Muscle of arm (tissue), 12 donors: ENCODE measurements around the gene DNM2. TPM values are rescaled to one million over a fixed set of nuclear protein-coding genes. Genes with fewer than 3 reads are reported as not detected.
"Not testable (repeated sequence)": the region's sequence is repeated elsewhere in the genome, so short reads cannot be mapped to it uniquely, and the experiment has no call there.

Experiments
- DNase-seq: peaks from one replicate; pipeline ENCODE4 v3.0.0-alpha.2; 2013
- polyA plus RNA-seq, 12 donors: library from polyadenylated mRNA; unstranded; fragments of 120-200 nt; gene quantifications; one replicate each; pipeline ENCODE4 v1.2.1, GENCODE V29; 2013; ENCODE audit not compliant: insufficient read length in 12 of 12

The DNM2 gene
- polyA plus RNA-seq, 12 donors: 52.4 to 101 (median 74.4) TPM; not detected in 1

DNA sequence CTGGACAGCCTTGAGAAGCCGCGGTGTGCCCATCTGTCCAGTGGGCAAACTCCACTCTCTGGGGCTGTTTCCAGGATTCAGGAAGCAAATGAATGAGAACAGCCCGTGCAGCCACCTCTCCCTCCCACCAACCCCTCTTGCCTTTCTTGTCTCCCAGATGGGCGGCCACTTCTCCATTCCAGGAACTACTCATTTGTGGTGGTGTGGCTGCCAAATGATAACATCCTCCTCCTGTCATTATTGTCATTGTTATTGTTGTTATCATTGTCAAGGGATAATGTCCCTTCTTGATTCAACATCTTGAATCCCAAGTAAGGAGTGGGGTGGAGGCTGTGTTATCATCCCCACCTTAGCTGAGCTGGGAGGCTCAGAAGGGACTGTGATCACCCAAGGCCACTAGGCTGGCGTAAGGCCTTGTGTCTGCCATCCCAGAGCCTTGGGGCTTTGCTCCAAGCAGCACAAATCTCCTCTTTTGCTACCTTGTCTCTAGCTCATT, 1.6 kb downstream of the DNM2 start:
- no peak for DNase-seq

DNA sequence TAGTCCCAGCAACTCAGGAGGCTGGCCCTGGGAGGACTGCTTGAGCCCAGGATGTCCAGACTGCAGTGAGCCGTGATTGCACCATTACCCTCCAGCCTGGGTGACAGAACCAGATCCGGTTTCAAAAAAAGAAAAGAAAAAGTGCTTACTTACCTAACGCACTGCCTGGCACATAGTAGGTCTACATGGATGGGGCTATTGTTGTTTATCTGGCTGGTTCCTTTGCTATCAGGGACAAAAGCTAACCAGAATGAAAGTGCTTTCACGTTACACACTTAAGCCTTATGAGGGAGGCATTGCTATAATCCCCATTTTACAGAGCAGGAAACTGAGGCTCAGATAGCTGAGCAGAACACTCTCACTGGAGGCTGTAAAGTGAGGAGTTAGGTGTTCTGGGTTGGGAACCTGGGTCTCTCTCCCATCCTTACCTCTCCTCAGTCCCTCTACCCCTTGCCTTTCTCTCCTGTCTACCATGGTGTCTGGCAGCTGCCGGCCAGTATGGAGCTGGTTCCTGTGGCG, 2.8 kb downstream of the DNM2 start:
- no peak for DNase-seq

DNA sequence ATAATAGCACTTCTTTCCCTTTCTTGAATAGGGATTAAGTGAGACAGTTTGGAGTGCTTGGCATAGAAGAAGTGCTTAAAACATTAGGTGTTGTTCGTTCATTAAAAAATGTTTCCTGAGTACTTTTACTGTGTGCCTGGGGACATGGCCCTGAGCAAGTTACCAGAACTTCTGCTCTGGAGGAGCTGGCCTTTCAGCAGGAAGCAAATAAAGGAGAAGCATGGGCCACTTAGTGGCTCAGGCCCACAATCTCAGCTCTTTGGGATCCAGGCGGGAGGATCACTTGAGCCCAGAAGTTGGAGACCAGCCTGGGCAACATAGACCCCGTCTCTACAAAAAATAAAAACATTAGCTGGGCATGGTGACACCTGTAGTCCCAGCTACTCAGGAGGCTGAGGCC, 5.7 kb downstream of the DNM2 start:
- no peak for DNase-seq

DNA sequence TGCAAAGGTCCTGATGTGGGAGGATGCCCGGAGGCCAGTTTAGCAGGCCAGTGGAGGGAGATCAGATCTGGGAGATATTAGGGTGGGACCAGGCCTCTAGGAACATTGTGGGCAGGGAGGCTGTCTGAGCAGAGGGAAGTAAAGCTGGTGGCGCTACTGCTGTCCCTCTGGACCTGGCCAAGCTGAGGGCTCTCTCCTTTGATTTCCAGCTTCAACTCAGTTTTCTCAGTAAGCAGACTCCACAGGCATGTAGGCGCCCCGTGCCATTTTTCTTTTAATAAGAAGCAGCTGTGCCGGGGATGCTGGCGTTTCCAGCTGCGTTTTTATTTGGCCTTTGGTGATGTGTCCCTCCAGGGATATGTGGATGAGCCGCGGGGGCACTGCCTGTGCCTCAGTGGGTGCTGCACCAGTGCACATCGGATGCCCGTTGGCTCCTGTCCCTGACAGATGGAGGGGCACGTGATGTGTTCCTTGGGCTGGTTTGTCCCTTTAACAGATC, 6.7 kb downstream of the DNM2 start:
- no peak for DNase-seq

DNA sequence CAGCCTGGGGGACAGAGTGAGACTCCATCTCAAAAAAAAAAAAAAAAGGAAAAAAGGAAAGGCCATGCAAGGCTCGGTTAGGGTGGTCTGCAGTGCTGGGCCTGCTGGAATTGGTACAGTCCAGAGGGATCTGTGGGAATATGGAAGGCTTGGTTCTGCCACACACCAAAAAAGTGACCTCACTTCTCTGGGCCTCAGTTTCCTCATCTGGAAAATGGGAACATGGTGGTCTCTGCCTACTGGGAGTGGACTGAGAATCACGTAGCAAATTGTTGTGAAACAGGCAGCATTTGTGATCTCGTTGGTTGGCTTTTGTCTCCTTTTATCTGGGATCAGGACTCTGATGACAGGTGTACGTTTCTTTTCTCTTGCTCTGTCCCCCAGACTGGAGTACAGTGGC, 7.5 kb downstream of the DNM2 start:
- no peak for DNase-seq

DNA sequence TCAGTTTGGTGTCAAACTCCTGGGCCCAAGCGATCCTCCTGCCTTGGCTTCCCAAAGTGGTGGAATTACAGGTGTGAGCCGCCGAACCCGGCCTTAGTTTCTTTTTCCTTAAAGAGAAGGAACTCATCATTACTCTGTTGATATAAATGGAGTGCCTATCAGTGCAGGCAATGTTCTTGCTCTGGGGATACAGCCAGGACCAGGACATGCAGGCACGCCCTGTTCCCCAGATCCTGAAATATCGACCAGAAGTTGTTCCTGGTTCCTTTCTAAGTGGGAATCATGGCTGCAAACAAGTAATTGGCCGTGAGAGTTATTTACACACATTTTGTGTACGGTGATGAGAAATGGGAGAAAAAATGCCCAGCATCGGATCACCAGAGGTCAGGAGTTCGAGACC, 8.4 kb downstream of the DNM2 start:
- no peak for DNase-seq

DNA sequence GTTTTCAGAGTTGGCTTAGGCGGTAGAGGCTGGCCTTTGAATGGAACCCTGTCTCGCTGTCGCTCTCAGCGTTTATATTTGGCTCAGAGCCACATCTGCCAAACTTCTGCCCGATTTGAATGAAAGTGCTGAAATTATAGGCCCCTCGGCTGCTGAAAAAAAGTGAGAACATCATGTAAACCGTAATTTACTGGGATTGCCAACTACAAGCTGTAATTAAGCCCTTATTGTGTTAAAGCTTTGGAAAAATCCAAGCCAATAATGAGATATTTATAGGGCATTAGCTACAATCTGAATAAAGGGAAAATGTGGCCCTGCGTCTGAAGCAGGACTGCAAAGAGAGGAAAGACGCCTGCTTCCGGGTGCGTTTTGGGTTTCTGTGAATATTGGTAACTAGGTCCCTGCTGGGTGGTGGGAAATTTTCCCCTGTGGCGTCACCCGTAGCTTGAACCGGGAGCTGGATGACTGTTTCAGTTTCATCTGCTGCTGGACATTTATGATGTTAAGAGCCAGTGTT, 9.9 kb downstream of the DNM2 start:
- DNase-seq: no peak

DNA sequence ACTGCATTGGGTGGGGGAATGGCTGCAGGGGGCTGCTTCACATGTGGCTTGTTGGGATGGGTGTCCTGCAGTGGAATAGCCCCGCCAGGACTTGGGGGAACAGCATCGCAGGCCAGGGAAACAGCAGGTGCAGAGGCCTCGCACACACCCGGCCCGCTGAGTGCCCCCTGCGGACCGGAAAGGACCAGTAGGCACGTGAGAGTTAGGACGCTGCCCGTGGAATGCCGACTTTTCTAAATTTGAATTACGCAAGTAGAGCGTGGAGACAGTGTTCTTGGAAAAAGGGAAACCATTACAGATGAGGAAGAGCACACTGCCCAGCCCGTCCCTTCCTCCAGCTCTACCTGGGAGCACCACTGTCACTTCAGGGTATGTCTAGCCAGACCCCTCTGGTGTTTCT, 11.5 kb downstream of the DNM2 start:
- no peak for DNase-seq

DNA sequence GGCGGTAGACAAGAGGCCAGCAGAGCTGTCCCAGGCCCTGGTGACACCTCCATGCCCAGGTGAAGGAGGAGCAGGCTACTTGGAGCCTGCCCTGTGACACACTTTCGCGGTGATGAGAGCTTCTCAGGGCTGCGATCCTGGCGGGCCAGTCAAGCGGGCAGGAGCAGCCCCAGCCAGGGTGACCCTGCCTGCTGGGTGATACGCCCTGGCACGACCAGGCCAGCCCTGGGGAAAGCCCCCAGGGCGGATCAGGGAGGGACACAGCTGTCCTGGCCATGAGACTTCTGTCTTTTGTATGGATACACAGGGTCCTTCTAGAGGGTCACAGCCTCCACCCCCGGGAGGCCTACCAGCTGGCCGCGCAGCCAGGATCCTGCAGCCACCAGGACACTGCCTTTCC, 13.1 kb downstream of the DNM2 start:
- DNase-seq: no peak

DNA sequence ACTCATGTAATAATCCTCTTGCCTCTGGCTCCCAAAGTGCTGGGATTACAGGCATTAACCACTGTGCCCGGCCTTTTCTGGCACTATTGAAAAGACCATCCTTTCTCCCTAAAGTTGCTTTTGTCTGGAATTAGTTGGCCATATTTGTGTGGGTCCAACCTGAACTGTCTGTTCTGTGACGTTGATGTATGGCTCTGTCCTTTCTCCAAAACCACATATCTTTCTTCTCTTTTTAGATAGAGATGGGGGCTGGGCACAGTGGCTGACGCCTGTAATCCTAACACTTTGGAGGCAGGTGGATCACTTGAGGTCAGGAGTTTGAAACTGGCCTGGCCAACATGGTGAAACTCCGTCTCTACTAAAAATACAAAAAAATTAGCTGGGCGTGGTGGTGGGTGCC, 17.9 kb downstream of the DNM2 start:
- no peak for DNase-seq

DNA sequence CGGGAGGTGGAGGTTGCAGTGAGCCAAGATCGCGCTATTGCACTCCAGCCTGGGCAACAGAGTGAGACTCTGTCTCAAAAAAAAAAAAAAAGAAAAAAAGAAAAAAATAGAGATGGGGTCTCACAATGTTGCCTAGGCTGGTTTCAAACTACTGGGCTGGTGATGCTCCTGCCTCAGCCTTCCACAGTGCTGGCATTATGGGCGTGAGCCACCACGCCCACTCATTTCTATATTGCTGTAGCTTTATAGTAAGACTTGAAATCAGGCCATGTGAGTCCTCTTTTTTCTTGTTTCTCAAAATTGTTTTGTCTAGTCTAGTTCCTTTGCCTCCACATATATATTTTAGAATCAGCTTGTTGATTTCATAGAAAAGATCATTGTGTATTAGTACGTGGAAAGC, 18.3 kb downstream of the DNM2 start:
- no peak for DNase-seq

DNA sequence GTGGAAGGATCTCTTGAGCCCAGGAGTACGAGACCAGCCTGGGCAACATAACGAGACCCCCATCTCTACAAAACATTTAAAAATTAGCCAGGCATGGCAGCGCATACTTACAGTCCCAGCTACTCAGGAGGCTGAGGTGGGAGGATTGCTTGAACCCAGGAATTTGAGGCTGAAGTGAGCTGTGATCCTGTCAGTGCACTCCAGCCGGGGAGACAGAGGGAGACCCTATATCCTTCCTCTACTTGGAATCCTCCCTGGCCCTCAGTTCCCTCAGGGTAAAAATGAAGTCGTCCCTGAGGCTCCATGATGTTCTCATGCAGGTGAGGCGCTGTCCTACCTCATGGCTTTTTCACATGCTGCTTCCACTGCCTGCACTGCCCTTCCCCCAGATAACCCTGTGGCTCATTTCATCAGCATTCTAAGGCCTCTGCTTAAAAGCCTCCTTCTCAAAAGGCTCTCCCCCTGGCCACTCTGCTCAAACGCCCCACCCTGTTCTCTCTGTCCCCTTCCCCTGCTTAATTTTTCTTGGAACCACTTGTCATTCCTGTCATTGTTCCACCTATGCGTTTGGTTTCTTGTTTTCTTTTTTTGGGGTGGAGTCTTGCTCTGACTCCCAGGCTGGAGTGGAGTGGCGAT, 19.2 kb downstream of the DNM2 start:
- no peak for DNase-seq

DNA sequence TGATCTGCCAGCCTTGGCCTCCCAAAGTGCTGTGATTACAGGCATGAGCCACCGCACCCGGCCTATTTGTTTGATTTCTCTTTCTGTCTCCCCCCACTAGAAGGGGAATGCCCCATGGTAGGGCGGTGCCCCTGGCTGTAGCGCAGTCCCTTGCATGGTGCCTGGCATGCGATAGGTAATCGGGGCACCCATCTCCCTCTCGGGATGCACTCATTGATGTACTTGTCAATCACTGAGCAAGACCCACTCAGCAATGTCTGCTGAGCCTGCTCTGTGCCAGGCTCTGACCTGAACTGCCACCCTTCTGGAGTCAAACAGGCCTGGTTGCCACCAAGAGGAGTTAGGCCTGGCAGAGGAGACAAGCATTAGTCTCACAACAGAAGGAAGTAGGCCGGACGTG, 19.8 kb downstream of the DNM2 start:
- no peak for DNase-seq

DNA sequence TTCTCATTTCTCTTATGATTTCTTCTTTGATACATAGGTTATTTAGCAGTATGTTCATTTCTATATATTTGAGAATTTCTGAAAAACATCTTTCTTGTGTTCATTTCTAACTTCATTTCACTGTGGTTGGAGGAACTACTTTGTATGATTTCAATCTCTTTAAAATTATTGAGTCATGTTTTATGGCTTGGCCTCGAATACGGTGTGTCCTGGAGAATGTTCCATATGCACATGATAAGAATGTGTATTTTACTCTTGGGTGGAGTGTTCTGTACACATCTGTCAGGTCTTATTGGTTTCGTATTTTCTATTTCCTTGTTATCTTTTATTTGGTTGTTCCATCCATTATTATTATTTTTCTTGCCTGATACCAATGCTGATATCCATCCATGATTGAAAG, 22.9 kb downstream of the DNM2 start:
- no peak for DNase-seq

DNA sequence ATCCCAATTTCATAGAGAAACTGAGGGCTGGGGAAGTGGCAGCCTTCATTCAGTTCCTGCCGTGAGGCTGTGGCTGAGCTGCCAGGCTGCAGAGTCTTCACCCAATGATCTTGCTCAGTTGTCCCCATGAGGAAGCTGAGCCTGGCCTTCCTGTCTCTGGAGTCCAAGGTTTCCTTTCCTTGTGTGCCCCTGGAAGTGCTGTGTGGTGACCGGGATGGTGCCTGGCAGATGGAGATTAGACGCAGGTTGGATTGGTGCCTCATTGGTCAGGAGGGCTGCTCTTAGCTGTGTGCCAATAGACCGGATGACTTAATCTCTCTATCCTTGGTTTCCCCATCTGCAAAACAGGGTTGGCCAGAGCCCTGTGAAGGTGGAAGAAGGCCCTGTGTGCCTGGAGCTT, 24.6 kb downstream of the DNM2 start:
- DNase-seq: no peak

DNA sequence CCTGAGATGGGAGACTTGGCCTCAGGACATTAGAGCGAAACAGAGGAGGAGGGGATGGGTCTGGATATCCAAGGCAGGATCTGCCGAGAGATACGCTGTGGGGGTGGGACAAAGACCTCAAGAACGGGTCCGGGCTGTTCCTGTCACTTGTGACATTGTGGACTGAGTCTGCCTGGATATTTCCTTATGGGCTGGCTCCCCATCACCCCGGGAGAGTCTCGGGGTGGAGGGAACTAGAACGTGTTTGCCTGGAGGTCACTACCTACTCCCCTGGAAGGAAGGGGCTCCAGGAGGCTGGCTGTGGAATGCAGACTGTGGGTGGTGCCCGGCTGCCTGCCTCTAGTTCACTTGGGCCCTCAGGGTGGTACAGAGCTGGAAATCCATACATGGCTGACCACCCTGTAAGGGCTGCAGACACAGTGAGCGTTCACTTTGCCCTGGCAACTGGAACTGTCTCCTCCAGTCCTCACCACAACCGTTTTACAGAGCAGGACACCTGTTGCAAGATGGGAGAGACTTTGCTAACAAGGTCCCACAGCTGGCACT, 26.4 kb downstream of the DNM2 start:
- no peak for DNase-seq

DNA sequence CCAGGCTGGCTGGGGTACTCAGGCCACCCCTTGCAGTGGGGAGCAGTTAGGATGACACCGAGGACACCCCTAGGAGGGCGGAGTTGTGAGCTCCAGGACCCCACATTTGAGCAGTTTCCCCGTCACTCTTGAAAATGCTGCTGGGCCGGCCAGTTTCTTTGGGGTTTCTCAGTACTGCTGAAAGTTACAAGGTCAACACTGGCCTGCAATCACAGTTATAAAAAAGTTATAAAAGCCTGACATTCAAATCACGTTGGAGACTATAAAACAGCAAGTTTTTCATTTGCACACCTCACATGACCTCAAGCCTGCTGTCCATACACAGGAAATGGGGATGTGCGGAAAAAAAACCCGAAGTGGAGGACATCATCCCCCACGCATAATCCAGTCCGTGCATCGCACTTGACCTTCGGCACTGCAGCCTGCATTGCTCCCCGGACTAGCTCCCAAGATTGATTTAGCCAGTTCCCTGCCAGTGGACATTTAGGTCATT, 27.0 kb downstream of the DNM2 start:
- no peak for DNase-seq

DNA sequence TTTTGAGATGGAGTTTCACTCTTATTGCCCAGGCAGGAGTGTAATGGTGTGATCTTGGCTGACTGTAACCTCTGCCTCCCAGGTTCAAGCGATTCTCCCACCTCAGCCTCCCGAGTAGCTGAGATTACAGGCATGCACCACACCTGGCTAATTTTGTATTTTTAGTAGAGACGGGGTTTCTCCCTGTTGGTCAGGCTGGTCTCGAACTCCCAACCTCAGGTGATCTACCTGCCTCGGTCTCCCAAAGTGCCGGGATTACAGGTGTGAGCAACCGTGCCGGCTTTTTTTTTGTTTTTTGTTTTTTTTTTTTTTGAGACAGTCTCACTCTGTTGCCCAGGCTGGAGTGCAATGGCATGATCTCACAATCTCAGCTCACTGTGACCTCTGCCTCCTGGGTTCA, 28.6 kb downstream of the DNM2 start:
- not testable (repeated sequence) for DNase-seq

DNA sequence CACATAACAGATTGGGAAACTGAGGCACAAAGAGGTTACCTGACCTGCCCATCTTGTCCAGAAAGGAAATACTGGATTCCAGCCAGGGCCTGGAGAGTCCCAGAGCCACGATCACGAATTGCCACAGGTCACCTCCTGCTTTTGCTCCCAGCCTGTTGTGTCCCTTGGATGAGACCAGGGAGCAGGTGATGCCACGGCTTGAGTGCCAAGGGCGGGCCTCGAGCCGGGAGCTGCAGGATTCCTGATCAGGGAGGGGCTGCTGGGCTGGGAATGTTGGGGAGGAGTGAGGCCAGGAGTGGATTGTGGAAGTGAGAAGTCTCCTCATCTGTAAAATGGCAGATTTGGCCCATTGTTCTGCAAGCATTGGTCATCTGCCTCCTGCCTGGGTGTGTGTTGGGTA, 29.4 kb downstream of the DNM2 start:
- DNase-seq: no peak

DNA sequence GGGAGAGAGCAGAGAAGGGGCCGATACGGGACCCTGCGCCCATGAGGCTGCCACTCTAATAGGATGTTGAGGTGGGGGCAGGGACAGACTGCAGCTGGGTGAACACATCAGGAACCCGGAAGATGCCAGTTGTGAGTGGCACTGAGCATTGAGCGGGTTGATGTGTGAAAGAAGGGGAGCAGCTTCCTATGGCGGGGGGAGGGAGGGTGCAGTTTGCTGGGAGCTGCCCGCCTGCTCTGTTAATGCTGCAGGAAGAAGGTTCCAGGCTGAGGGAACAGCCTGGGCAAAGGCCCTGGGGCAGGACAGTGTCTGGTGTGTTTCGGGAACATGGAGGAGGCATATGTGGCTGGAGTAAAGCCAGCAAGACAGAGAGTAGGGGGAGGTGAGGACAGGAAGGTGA, 29.8 kb downstream of the DNM2 start:
- no peak for DNase-seq

DNA sequence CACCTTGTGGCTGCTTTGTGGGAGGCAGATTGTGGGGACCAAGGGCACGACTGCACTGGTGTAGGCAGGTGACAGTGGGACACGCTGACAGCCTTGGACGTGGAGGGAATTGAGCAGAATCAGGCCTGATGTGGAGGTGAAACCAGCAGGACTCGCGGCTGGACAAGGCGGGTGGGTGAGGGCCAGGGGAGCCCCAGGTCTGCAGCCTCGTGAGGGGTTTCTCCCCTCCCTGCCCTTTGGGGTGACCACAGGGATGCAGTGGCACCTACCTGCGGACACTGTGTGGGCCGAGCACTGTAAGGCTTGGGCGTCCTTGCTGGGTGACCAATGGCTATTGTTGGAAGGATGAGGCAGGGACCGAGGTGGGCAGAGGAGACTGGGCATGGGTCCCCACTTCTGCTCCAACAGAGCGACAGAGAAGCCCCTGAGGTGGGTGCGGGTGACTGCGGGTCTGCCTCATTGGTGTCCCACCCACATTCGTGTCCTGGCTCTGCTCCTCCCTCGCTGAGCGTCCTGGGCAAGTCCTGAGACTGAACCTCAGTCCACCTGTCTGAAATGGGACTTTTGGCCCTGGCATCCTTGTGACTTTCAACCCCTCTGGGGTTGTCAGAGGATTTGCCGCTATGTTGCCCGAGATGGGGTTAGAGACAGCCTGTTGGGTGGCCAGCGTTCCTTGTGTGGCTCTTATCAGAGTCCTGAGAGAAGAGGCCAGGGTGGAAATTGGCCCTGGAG, 30.5 kb downstream of the DNM2 start:
- no peak for DNase-seq

DNA sequence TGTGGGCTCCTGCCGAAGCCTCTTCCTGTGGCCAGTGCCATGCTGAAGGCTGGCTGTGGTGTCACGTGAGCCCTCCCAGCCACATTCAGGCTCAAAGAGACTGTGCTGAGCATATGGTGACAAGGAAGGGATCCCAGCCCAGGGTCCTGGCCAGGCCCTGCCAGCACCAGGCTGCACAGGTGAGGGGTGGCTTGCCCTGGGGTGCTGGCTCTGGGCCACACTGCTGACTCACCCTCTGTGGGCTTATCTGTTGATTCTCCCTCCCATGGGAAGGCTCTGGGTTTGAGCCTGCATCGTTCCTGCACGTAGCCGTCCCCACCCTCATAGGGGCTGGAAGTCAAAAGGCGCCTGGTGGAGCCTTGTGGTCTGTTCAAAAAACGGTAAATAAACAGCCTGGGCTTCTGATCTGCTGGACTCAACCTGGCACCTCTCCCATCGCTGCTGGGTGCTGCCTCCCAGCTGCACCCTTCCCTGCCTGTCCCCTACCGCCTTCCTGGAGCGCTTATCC, 31.1 kb downstream of the DNM2 start:
- no peak for DNase-seq
